MM.1S (cell line): ENCODE measurements around the gene GGA2.

Experiments used
- DNase-seq: peaks from one replicate; pipeline ENCODE4 v3.0.0-alpha.2; 2015
- H2AFZ ChIP-seq: fragments of 300-600 bp; sonication (generic); 2 replicates; pipeline ENCODE4 v1.6.0; 2016; ENCODE audit warnings: antibody characterized with exemption, low read length
- H3F3A ChIP-seq: fragments of 300-600 bp; sonication (generic); 2 replicates; pipeline ENCODE4 v1.6.1; 2016; ENCODE audit warnings: mild to moderate bottlenecking, antibody characterized with exemption, low read length, moderate library complexity, mixed read lengths; ENCODE audit not compliant: insufficient read depth
- H3K27ac ChIP-seq: fragments of 300-600 bp; sonication (generic); 2 replicates; pipeline ENCODE4 v1.5.1; 2016; ENCODE audit warnings: mild to moderate bottlenecking, low read length
- H3K27me3 ChIP-seq: fragments of 300-600 bp; sonication (generic); replicated peaks from 2 replicates; pipeline ENCODE4 v1.6.0; 2016; ENCODE audit warnings: low read length; ENCODE audit not compliant: insufficient read depth
- H3K36me3 ChIP-seq: fragments of 300-600 bp; sonication (generic); replicated peaks from 2 replicates; pipeline ENCODE4 v1.6.1; 2016; ENCODE audit warnings: mild to moderate bottlenecking, low read length, mixed read lengths; ENCODE audit not compliant: insufficient read depth
- H3K4me1 ChIP-seq: fragments of 300-600 bp; sonication (generic); 2 replicates; pipeline ENCODE4 v1.6.1; 2016; ENCODE audit warnings: low read length, mixed read lengths
- H3K4me2 ChIP-seq: fragments of 300-600 bp; sonication (generic); 2 replicates; pipeline ENCODE4 v1.6.0; 2016; ENCODE audit warnings: low read depth, low read length
- H3K4me3 ChIP-seq: fragments of 300-600 bp; sonication (generic); 2 replicates; pipeline ENCODE4 v1.5.1; 2016; ENCODE audit warnings: low read length, mixed read lengths
- H3K79me2 ChIP-seq: fragments of 300-600 bp; sonication (generic); 2 replicates; pipeline ENCODE4 v1.6.1; 2016; ENCODE audit warnings: mixed run types, low read length, mixed read lengths
- H3K9ac ChIP-seq: fragments of 300-600 bp; sonication (generic); 2 replicates; pipeline ENCODE4 v1.6.1; 2016; ENCODE audit warnings: low read length, mixed read lengths
- H3K9me2 ChIP-seq: fragments of 300-600 bp; sonication (generic); replicated peaks from 2 replicates; pipeline ENCODE4 v1.6.1; 2016; ENCODE audit warnings: mild to moderate bottlenecking, low read length, mixed read lengths; ENCODE audit not compliant: insufficient read depth
- H3K9me3 ChIP-seq: fragments of 300-600 bp; sonication (generic); replicated peaks from 2 replicates; pipeline ENCODE4 v1.6.1; 2016; ENCODE audit warnings: mild to moderate bottlenecking, low read length, mixed read lengths; ENCODE audit not compliant: insufficient read depth
- H4K20me1 ChIP-seq: fragments of 300-600 bp; sonication (generic); 2 replicates; pipeline ENCODE4 v1.6.1; 2016; ENCODE audit warnings: mild to moderate bottlenecking, low read length, moderate library complexity, mixed read lengths; ENCODE audit not compliant: insufficient read depth
- CTCF ChIP-seq: fragments of 300-600 bp; sonication (generic); IDR thresholded peaks from 2 replicates; pipeline ENCODE4 v1.5.1; 2016; ENCODE audit warnings: antibody characterized with exemption, low read length, mixed read lengths
- EZH2 ChIP-seq: fragments of 300-600 bp; sonication (generic); optimal IDR thresholded peaks from 2 replicates; pipeline ENCODE3; 2017; ENCODE audit warnings: low read depth, mild to moderate bottlenecking, antibody characterized with exemption, low read length, mixed read lengths
- EZH2phosphoT487 ChIP-seq: fragments of 300-600 bp; sonication (generic); IDR thresholded peaks from 2 replicates; pipeline ENCODE4 v1.6.1; 2018; ENCODE audit warnings: antibody characterized with exemption, low read length

The GGA2 gene

GRCh38 chr16:23423496-23424049 is 86.7 kb downstream of the GGA2 start:
- no peak for DNase-seq
- no peak overlapping the region for H3K4me2 ChIP-seq
- TF ChIP-seq EZH2phosphoT487 (no peak), CTCF (no peak)
- no peak overlapping the region for H3K4me3 ChIP-seq
- no peaks in the 10 kb centered on the region for H3K36me3 ChIP-seq
- H4K20me1 ChIP-seq = no peaks in the 10 kb centered on the region
- no peak overlapping the region for H3K27ac ChIP-seq
- no peaks in the 10 kb centered on the region for H3K9me2 ChIP-seq
- no peak overlapping the region for H3K9ac ChIP-seq
- H3F3A ChIP-seq = no peaks in the 10 kb centered on the region
- no peaks in the 10 kb centered on the region for H3K4me1 ChIP-seq
- H3K79me2 ChIP-seq = no peaks in the 10 kb centered on the region
- no peak overlapping the region for H2AFZ ChIP-seq
- no peaks in the 10 kb centered on the region for H3K27me3 ChIP-seq
- H3K9me3 ChIP-seq = no peaks in the 10 kb centered on the region

DNA sequence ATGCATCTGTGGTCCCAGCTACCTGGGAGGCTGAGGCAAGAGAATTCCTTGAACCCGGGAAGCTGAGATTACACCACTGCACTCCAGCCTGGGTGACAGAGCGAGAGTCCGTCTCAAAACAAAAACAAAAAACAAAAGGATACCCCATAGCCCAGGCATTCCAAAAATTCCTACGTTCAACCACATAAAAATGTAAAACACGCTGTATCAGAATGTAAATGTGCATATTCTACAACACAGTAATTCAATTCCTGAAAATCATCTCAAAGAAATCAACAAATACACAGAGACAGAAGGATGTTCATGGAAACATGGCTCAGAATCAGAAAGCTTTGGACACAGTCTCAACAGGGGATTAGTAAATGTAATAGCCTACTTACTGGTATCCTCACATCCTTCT is 90.3 kb downstream of the GGA2 start:
- Histone ChIP-seq H3K9me3 (no peaks in the 10 kb centered on the region), H3K4me1 (no peaks in the 10 kb centered on the region), H3K9ac (no peak overlapping the region), H3K4me2 (no peak overlapping the region), H3K4me3 (no peak overlapping the region), H3K27ac (no peak overlapping the region), H3K9me2 (no peaks in the 10 kb centered on the region), H3K79me2 (no peaks in the 10 kb centered on the region), H2AFZ (no peak overlapping the region), H4K20me1 (no peaks in the 10 kb centered on the region), H3K27me3 (no peaks in the 10 kb centered on the region), H3K36me3 (no peaks in the 10 kb centered on the region), H3F3A (no peaks in the 10 kb centered on the region)
- TF ChIP-seq EZH2phosphoT487 (no peak), CTCF (no peak), EZH2 (no peak)
- DNase-seq = no peak

DNA sequence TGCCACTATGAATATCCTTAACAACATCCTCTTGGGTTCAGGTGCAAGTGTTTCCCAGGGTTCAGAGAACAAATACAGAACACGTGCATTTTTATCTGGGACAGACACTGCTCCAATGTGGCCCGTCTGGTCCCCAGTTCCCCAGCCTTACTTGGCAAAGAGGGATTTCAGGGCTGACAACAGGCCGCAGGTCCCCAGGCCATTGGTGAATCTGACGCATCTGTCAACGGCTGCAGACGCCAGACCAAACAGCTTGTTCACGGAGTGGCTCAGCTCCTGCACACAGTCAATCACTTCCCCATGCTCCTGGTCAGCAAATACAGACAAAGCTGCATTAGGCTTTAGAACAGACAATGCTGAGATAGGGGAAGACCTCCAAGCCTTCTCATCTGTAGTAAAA is 93.5 kb downstream of the GGA2 start:
- no peak overlapping the region for H3K4me2 ChIP-seq
- no peak overlapping the region for H3K27ac ChIP-seq
- no peaks in the 10 kb centered on the region for H4K20me1 ChIP-seq
- no peak overlapping the region for H3K4me3 ChIP-seq
- no peaks in the 10 kb centered on the region for H3K9me2 ChIP-seq
- H2AFZ ChIP-seq = no peak overlapping the region
- H3K27me3 ChIP-seq = no peaks in the 10 kb centered on the region
- no peaks in the 10 kb centered on the region for H3K79me2 ChIP-seq
- H3K9me3 ChIP-seq = no peaks in the 10 kb centered on the region
- H3F3A ChIP-seq = no peaks in the 10 kb centered on the region
- H3K4me1 ChIP-seq = no peaks in the 10 kb centered on the region
- TF ChIP-seq EZH2phosphoT487 (no peak), EZH2 (no peak), CTCF (no peak)
- H3K9ac ChIP-seq = no peak overlapping the region
- no peaks in the 10 kb centered on the region for H3K36me3 ChIP-seq
- DNase-seq = no peak
